ENCODE data around the gene MAGI2.

The MAGI2 gene

GRCh38 chr7:78769481-78770101, 683.9 kb downstream of the MAGI2 start:
- no peak for DNase-seq

- no peak for DNase-seq
These were observed 684.6 kb downstream of the MAGI2 start for GRCh38 chr7:78768859-78769258.

DNA sequence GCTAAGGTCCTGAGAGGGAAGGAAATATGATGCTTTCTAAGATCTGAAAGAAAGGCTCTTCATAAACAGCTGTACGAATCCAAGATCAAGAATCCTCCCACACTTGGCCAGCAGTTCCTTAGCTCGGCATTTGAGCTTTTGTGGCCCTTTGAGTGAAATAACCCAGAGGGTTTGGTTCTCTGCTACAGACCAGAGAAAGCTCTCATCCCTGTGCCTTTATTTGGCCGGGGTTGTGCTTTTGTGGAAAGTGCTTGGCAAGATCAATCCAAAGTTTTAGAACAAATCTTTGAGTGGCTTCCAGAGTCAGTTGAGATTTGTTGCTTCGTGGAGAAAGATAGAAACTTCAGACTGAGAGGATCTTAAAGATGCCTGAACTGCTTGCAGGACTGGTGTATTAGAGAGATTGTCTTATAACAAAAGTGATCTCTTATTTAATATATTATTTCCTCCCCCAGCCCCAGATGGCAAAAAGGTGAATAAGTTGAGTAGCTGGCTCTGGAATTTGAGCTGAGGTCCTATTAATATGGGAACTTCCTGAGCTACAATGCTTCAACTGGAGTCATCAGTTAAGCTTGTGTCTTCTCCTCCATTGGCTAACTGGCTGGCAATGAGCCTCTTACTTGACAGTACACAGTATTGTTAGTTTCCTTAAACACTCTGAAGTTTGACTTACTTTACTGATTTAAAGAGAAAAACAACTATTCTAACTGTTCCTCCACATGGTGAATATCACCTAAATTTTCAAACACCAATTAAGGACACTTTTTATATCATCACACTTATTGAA, 687.3 kb downstream of the MAGI2 start:
- no peak for DNase-seq

GRCh38 chr7:78764571-78764970, 688.9 kb downstream of the MAGI2 start:
- no peak for DNase-seq

- DNase-seq: no peak
These were observed 690.8 kb downstream of the MAGI2 start for GRCh38 chr7:78762625-78763024.

- DNase-seq: no peak
These were observed 692.7 kb downstream of the MAGI2 start for GRCh38 chr7:78760620-78761355.

GRCh38 chr7:78752554-78752953, 700.9 kb downstream of the MAGI2 start:
- DNase-seq: no peak

- DNase-seq: no peak
These were observed 702.2 kb downstream of the MAGI2 start for GRCh38 chr7:78751253-78751652.

- no peak for DNase-seq
These were observed 704.3 kb downstream of the MAGI2 start for GRCh38 chr7:78749052-78749746.

GRCh38 chr7:78747592-78747991, 705.9 kb downstream of the MAGI2 start:
- DNase-seq: no peak

DNA sequence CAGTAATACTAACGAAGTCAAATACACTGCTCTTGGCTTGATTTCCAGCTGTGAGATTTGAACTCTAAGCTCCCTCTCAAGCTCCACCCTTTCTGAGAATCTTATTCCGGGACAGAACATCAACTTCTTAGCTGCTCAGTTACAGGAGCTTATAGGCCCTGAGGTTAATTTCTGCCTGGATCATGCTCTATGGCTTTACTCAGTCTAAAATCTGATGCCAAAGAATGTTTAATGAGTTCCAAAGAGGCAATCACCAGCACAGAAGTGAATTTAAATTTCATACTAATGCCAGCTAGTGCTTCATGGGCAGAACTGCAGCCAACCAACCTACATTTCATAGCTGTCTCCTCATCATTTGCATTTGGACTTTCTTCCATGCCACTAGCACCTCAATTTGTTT, 707.2 kb downstream of the MAGI2 start:
- DNase-seq: no peak

DNA sequence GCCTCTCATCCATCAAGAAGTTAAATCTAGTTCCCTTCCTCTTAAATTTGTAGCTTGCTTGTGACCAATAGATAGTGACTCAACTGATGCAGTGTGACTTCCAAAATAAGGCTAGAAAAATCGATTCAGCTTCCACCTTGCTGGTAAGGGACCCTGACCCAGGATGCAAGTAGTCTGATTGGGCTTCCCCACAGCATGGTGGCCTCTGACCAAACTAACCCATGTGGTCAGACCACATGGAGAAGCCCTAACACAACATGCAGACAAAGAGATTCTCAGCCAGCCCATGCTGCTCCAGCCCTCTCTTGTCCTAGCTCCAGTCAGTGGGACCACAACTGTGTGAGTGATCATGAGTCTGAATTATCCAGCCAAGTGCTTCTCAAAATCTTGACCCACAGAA, 710.8 kb downstream of the MAGI2 start:
- DNase-seq: no peak

GRCh38 chr7:78736548-78736947, 716.9 kb downstream of the MAGI2 start:
- DNase-seq: no peak

DNA sequence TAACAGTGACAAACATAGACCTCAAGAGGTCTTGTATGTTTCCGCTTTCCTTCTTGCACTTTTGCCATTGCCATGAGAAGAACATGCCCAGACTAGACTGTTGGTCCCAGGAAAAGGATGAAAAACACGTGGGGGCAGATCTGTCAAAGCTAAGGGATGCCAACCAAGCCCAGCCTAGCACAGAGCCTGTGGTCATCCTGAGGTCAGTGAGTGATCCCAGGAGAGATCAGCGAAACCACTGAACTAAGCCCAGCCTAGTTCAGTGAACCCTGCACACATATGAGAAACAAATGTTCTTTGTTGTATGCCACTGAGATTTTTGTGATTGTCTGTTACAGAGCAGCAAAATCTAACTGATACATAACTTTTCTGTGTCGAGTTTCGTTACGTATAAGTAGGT, 718.8 kb downstream of the MAGI2 start:
- DNase-seq: no peak

DNA sequence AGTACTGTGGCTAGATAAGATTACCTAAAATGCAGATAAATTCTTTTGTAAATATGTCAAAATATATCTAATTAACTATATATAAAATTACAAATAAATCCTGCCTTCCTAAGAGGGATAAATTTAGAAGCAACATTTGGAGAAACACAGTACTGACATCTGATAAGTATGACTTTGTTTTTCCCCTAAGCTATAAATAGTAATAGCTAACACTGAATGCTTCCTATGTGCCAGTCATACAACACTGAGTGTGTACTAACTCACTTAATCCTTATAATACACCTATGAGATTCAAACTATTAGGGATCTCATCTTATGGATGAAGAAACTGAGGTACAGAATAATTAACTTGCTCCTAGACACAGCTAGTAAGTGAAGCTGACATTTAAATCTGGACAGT, 733.4 kb downstream of the MAGI2 start:
- DNase-seq: no peak

GRCh38 chr7:78718212-78718611, 735.3 kb downstream of the MAGI2 start:
- DNase-seq: no peak

DNA sequence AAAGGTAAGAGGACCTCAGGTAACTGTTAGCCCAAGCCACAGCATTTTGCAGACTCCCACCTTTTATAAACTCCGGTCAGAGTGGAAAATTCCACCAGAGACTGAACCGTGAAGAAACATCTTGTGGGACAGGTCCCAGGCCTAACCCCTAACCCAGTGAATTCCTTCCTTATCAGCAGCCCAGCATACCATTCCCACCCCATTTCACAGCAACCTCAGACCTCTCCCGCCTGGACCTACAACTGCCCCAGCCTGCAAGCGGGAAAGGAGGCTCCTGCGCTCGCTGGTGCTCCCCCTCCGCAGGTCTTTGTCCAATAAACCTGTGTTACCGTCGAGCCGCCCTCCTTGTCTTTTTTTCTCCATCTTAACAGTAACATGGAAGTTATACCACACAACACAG, 736.6 kb downstream of the MAGI2 start:
- no peak for DNase-seq

DNA sequence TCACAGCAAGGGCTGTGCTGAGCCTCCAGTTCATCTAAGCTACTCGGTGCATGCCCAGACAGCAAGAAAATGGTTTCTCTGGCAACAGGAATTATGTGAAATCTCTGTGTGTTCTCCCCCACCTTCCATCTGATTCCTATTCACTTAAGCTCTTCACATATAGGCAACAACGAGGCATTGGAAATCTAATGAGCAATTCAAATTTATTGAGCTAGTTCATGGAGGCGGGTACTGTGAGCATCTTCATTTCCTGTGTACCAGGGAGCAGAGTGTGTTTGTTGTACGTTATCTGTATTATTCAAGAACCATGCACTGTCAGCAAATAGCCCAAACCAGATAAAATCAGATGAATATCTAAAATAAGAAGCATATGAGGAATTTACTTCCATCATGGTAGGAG, 739.1 kb downstream of the MAGI2 start:
- DNase-seq: no peak

DNA sequence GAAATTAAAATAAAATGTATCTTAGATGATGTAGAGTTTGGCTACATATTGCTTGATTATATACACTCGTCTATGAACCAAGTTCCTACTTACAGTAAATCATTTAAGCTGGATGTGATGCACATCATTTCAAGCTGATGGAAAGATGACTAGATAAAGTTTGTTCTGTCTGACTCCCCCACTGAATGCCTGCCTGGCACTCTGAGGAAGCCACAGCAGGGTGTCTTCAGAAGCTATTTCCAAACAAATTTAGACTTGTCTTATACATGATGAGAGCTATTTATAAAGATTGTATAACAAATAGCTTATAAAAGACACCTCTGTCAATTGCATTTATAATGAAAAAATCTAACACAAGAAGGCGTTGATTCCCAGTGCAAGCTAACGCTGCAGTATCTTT, 741.4 kb downstream of the MAGI2 start:
- no peak for DNase-seq

GRCh38 chr7:78709658-78710057, 743.8 kb downstream of the MAGI2 start:
- DNase-seq: no peak

DNA sequence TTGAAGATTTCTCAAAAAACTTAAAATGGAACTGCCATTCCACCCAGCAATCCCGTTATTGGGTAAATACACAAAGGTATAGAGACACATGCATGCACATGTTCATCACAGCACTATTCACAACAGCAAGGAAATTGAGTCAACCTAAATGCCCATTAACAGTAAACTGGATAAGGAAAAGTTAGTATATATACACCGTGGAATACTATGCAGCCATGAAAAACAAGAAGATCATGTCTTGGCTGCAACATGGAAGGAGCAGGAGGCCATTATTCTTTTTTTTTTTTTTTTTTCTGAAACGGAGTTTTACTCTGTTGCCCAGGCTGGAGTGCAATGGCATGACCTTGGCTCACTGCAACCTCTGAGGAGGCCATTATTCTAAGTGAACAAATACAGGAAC, 749.0 kb downstream of the MAGI2 start:
- DNase-seq: no peak

- no peak for DNase-seq
These were observed 750.1 kb downstream of the MAGI2 start for GRCh38 chr7:78703391-78703790.

DNA sequence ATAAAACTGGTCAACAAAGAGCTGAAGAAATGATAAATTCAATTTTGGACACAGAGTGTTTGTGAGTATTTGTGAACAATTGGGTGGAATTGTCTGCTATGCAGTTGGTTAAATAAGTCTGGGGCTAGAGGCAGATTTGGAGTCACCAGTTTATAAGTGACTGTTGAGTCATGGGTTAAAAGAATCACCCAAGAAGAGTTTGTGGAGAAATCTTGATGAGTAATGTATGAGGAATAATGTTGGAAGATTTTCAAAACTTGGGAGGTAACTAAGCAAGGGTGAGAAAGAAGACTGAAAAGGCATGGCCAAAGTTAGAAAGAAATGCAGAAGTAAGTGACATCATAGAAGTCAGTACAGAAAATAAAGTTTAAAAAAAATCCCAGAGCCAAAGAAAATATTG, 750.7 kb downstream of the MAGI2 start:
- no peak for DNase-seq

DNA sequence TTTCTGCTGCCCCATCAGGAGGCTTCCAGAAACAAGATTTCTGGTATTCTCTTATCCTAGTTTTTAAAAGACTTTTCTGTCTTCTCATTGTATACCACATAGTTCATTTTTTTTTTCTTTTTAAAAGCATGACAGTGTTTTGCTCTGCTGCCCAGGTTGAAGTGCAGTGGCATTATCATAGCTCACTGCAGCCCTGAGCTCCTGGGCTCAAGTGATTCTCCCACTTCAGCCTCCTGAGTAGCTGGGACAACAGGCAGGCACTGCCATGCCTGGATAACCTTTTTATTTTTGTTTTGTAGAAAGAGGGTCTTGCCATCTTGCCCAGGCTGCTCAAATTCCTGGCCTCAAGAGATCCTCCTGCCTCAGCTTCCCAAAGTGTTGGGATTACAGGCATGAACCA, 757.6 kb downstream of the MAGI2 start:
- DNase-seq: no peak

Data from activated T-cell treated with anti-CD3 and anti-CD28 coated beads, Interleukin-2, amount 50 U/mL, for 1 hour (primary cell).